HG03439 (cell line): Measurements from ENCODE around the gene SPECC1.

Source experiments
- ATAC-seq: cut with Tn5 transposase; IDR thresholded peaks from one replicate; pipeline ENCODE4 v1.9.1; 2021; ENCODE audit warnings: mild to moderate bottlenecking, moderate library complexity; ENCODE audit not compliant: unreplicated experiment

Gene SPECC1

GRCh38 chr17:20264996-20265395 is 255.8 kb downstream of the SPECC1 start:
- no peak for ATAC-seq

- no peak for ATAC-seq
Measured at GRCh38 chr17:20266806-20267458, 257.8 kb downstream of the SPECC1 start.

- ATAC-seq = no peak
Measured at GRCh38 chr17:20267459-20267842, 258.3 kb downstream of the SPECC1 start.

- ATAC-seq = no peak
Measured at GRCh38 chr17:20270369-20270768, 261.2 kb downstream of the SPECC1 start.

GRCh38 chr17:20271011-20271610 is 262.0 kb downstream of the SPECC1 start:
- ATAC-seq = no peak

GRCh38 chr17:20273741-20274500 is 264.8 kb downstream of the SPECC1 start:
- ATAC-seq = no peak

GRCh38 chr17:20275653-20276052 is 266.5 kb downstream of the SPECC1 start:
- ATAC-seq = no peak

- no peak for ATAC-seq
Measured at GRCh38 chr17:20276421-20276820, 267.3 kb downstream of the SPECC1 start.

GRCh38 chr17:20278805-20279204 is 269.6 kb downstream of the SPECC1 start:
- ATAC-seq = no peak

- no peak for ATAC-seq
Measured at GRCh38 chr17:20279631-20280030, 270.5 kb downstream of the SPECC1 start.

- no peak for ATAC-seq
Measured at GRCh38 chr17:20280051-20280450, 270.9 kb downstream of the SPECC1 start.

GRCh38 chr17:20280851-20281250 is 271.7 kb downstream of the SPECC1 start:
- ATAC-seq = no peak

- no peak for ATAC-seq
Measured at GRCh38 chr17:20281860-20282259, 272.7 kb downstream of the SPECC1 start.

- ATAC-seq = no peak
Measured at GRCh38 chr17:20282526-20283308, 273.6 kb downstream of the SPECC1 start.

- ATAC-seq = no peak
Measured at GRCh38 chr17:20284022-20284421, 274.9 kb downstream of the SPECC1 start.

- no peak for ATAC-seq
Measured at GRCh38 chr17:20284570-20285295, 275.6 kb downstream of the SPECC1 start.

GRCh38 chr17:20289984-20290383 is 280.8 kb downstream of the SPECC1 start:
- no peak for ATAC-seq

GRCh38 chr17:20291853-20292252 is 282.7 kb downstream of the SPECC1 start:
- no peak for ATAC-seq

GRCh38 chr17:20293501-20293900 is 284.3 kb downstream of the SPECC1 start:
- no peak for ATAC-seq

GRCh38 chr17:20294120-20294519 is 285.0 kb downstream of the SPECC1 start:
- ATAC-seq = no peak

- no peak for ATAC-seq
Measured at GRCh38 chr17:20299013-20299412, 289.9 kb downstream of the SPECC1 start.
